ENCODE measurements around the gene CBL. TPM values are rescaled to one million over a fixed set of nuclear protein-coding genes. Genes with fewer than 3 reads are reported as not detected.

CBL gene
- total RNA-seq, 3 donors from 2014 or later (not counting 1 experiment from before 2014, with no cell fraction given), result 29.0 to 32.5 (median 30.1) TPM

- Histone ChIP-seq H3K36me3 (ENCODE audit: control insufficient read depth, insufficient read depth, low read length) (peaks cover 31% of the 10 kb centered on the region), H3K9me3 (ENCODE audit: control insufficient read depth, insufficient read depth, low read length) (no peaks in the 10 kb centered on the region), H3K4me3 (ENCODE audit: low read length) (no peak overlapping the region), H3K27me3 (ENCODE audit: control insufficient read depth, insufficient read depth, low read length) (no peaks in the 10 kb centered on the region), H3K27ac (ENCODE audit: low read length) (no peak overlapping the region), H3K4me1 (ENCODE audit: control insufficient read depth, insufficient read depth, low read length) (no peaks in the 10 kb centered on the region)
- Mint-ChIP-seq H3K9me3 (no peaks in the 10 kb centered on the region), H3K4me1 (peaks cover 0 to 5% of the 10 kb centered on the region in 2 donors), H3K36me3 (peaks cover 17% of the 10 kb centered on the region), H3K27ac (no peak overlapping the region), H3K4me3 (no peak overlapping the region), H3K27me3 (ENCODE audit: low read depth in 2 of 2) (no peaks in the 10 kb centered on the region)
- no CpG with 5 or more reads among the region's 1 CpG for WGBS (ENCODE audit: insufficient coverage)
- ATAC-seq (no peak), DNase-seq (no peak)
- no peak for TF ChIP-seq CTCF (IDR thresholded peaks at IDR 0.05)
- intact Hi-C loops (cut with micrococcal nuclease), result no loop called here
Measured at GRCh38 chr11:119307219-119307618, 101.1 kb downstream of the CBL start.

- Histone ChIP-seq H3K36me3 (ENCODE audit: control insufficient read depth, insufficient read depth, low read length) (peaks cover 24% of the 10 kb centered on the region), H3K27me3 (ENCODE audit: control insufficient read depth, insufficient read depth, low read length) (no peaks in the 10 kb centered on the region), H3K4me1 (ENCODE audit: control insufficient read depth, insufficient read depth, low read length) (no peaks in the 10 kb centered on the region), H3K4me3 (ENCODE audit: low read length) (no peak overlapping the region), H3K27ac (ENCODE audit: low read length) (no peak overlapping the region), H3K9me3 (ENCODE audit: control insufficient read depth, insufficient read depth, low read length) (no peaks in the 10 kb centered on the region)
- ATAC-seq (no peak), DNase-seq (no peak)
- no peak overlapping the region for H3K4me3 Mint-ChIP-seq
- peaks cover 16% of the 10 kb centered on the region for H3K36me3 Mint-ChIP-seq
- no peak for TF ChIP-seq CTCF (IDR thresholded peaks at IDR 0.05)
- no peaks in the 10 kb centered on the region for H3K9me3 Mint-ChIP-seq
- H3K27me3 Mint-ChIP-seq (ENCODE audit: low read depth in 2 of 2), result no peaks in the 10 kb centered on the region
- WGBS (ENCODE audit: insufficient coverage), result 95% methylated on average over 5 of the region's 5 CpGs
- H3K4me1 Mint-ChIP-seq, result peaks cover 0 to 5% of the 10 kb centered on the region in 2 donors
- intact Hi-C loops (cut with micrococcal nuclease), result no loop called here
- H3K27ac Mint-ChIP-seq, result no peak overlapping the region
Measured at GRCh38 chr11:119307974-119308373, 101.8 kb downstream of the CBL start.

GRCh38 chr11:119309411-119309810 is 103.3 kb downstream of the CBL start:
- Histone ChIP-seq H3K4me3 (ENCODE audit: low read length) (no peak overlapping the region), H3K27me3 (ENCODE audit: control insufficient read depth, insufficient read depth, low read length) (peaks cover under 1% of the 10 kb centered on the region), H3K27ac (ENCODE audit: low read length) (no peak overlapping the region), H3K9me3 (ENCODE audit: control insufficient read depth, insufficient read depth, low read length) (no peaks in the 10 kb centered on the region), H3K4me1 (ENCODE audit: control insufficient read depth, insufficient read depth, low read length) (no peaks in the 10 kb centered on the region), H3K36me3 (ENCODE audit: control insufficient read depth, insufficient read depth, low read length) (peaks cover 11% of the 10 kb centered on the region)
- Mint-ChIP-seq H3K9me3 (no peaks in the 10 kb centered on the region), H3K36me3 (peaks cover 7% of the 10 kb centered on the region), H3K27me3 (ENCODE audit: low read depth in 2 of 2) (no peaks in the 10 kb centered on the region), H3K4me3 (no peak overlapping the region), H3K4me1 (peaks cover 0 to 5% of the 10 kb centered on the region in 2 donors), H3K27ac (no peak overlapping the region)
- no peak for ATAC-seq
- no peak for DNase-seq
- intact Hi-C loops (cut with micrococcal nuclease), result no loop called here
- no peak for TF ChIP-seq CTCF (IDR thresholded peaks at IDR 0.05)
- 97% methylated on average over 11 of the region's 11 CpGs for WGBS (ENCODE audit: insufficient coverage)

- H3K9me3 Mint-ChIP-seq, result no peaks in the 10 kb centered on the region
- no peak for ATAC-seq
- H3K9me3 ChIP-seq (ENCODE audit: control insufficient read depth, insufficient read depth, low read length), result no peaks in the 10 kb centered on the region
- no peak for DNase-seq
- peaks cover 6% of the 10 kb centered on the region for H3K36me3 Mint-ChIP-seq
- peaks cover 7% of the 10 kb centered on the region for H3K36me3 ChIP-seq (ENCODE audit: control insufficient read depth, insufficient read depth, low read length)
- H3K4me1 ChIP-seq (ENCODE audit: control insufficient read depth, insufficient read depth, low read length), result peaks cover 4% of the 10 kb centered on the region
- no peaks in the 10 kb centered on the region for H3K27me3 Mint-ChIP-seq (ENCODE audit: low read depth in 2 of 2)
- TF ChIP-seq CTCF (IDR thresholded peaks at IDR 0.05), result no peak
- no peak overlapping the region for H3K4me3 Mint-ChIP-seq
- no peak overlapping the region for H3K27ac Mint-ChIP-seq
- no peak overlapping the region for H3K4me3 ChIP-seq (ENCODE audit: low read length)
- intact Hi-C loops (cut with micrococcal nuclease), result no loop called here
- 89% methylated on average over 17 of the region's 17 CpGs for whole genome bisulfite sequencing (ENCODE audit: insufficient coverage)
- peaks cover 6% of the 10 kb centered on the region for H3K27me3 ChIP-seq (ENCODE audit: control insufficient read depth, insufficient read depth, low read length)
- H3K4me1 Mint-ChIP-seq, result peaks cover 0 to 7% of the 10 kb centered on the region in 2 donors
- no peak overlapping the region for H3K27ac ChIP-seq (ENCODE audit: low read length)
Measured at GRCh38 chr11:119309953-119310681, 104.0 kb downstream of the CBL start.

Measured in natural killer cell (primary cell).